Hepatocyte (in vitro differentiated cells): ENCODE data around the gene TMC8. TPM values are rescaled to one million over a fixed set of nuclear protein-coding genes. Genes with fewer than 3 reads are reported as not detected.

Experiments used
- DNase-seq: peaks from one replicate; pipeline ENCODE4 v3.0.0-alpha.2; 2016; ENCODE audit warnings: low spot score
- H2AFZ ChIP-seq: fragments of 200-600 bp; sonication (generic); 2 replicates; pipeline ENCODE4 v1.6.0; 2016; ENCODE audit warnings: antibody characterized with exemption, mild to moderate bottlenecking
- H3K27ac ChIP-seq: fragments of 200-600 bp; sonication (generic); 2 replicates; pipeline ENCODE4 v1.5.1; 2016; ENCODE audit warnings: mild to moderate bottlenecking
- H3K27me3 ChIP-seq: fragments of 200-600 bp; sonication (generic); 2 replicates; pipeline ENCODE4 v1.6.1; 2016
- H3K36me3 ChIP-seq: fragments of 200-600 bp; sonication (generic); replicated peaks from 2 replicates; pipeline ENCODE4 v1.5.1; 2016; ENCODE audit warnings: low read depth; ENCODE audit not compliant: insufficient read depth
- H3K4me1 ChIP-seq: fragments of 200-600 bp; sonication (generic); 2 replicates; pipeline ENCODE4 v1.5.1; 2016; ENCODE audit warnings: mild to moderate bottlenecking, moderate library complexity; ENCODE audit not compliant: insufficient read depth
- H3K4me2 ChIP-seq: fragments of 200-600 bp; sonication (generic); 2 replicates; pipeline ENCODE4 v1.6.0; 2016
- H3K4me3 ChIP-seq: fragments of 200-600 bp; sonication (generic); 2 replicates; pipeline ENCODE4 v1.5.1; 2016; ENCODE audit warnings: mild to moderate bottlenecking
- H3K79me2 ChIP-seq: fragments of 200-600 bp; sonication (generic); 2 replicates; pipeline ENCODE4 v1.6.0; 2017; ENCODE audit warnings: mild to moderate bottlenecking
- H3K9me2 ChIP-seq: fragments of 200-600 bp; sonication (generic); replicated peaks from 2 replicates; pipeline ENCODE4 v1.6.0; 2017; ENCODE audit warnings: mild to moderate bottlenecking; ENCODE audit not compliant: insufficient read depth
- H3K9me3 ChIP-seq: fragments of 200-600 bp; sonication (generic); 2 replicates; pipeline ENCODE4 v1.5.1; 2016; ENCODE audit warnings: low read depth, mild to moderate bottlenecking
- H4K20me1 ChIP-seq: fragments of 200-600 bp; sonication (generic); 2 replicates; pipeline ENCODE4 v1.6.0; 2016; ENCODE audit warnings: mild to moderate bottlenecking; ENCODE audit not compliant: insufficient read depth, poor library complexity, severe bottlenecking
- EZH2 ChIP-seq: fragments of 200-600 bp; sonication (generic); IDR thresholded peaks from 2 replicates; pipeline ENCODE4 v1.6.1; 2016; ENCODE audit warnings: antibody characterized with exemption, mild to moderate bottlenecking, borderline replicate concordance
- EZH2phosphoT487 ChIP-seq: fragments of 200-600 bp; sonication (generic); IDR thresholded peaks from one replicate; pipeline ENCODE4 v1.6.1; 2018; ENCODE audit warnings: antibody characterized with exemption, mild to moderate bottlenecking, low read depth, moderate library complexity; ENCODE audit not compliant: unreplicated experiment, severe bottlenecking
- WGBS: methylation state at CpG from one replicate; pipeline ENCODE4 v1.1.6; 2016; ENCODE audit warnings: low lambda C conversion rate; ENCODE audit errors: missing lambda C conversion rate; 5-methylcytosine and 5-hydroxymethylcytosine counted together
- polyA plus RNA-seq: library from polyadenylated mRNA; unstranded; fragments of >200 nt; fragmentation: Nextera tagmentation; extraction: Ambion mirVana; gene quantifications from 2 replicates; pipeline ENCODE4 v1.2.1, GENCODE V29; 2016
- total RNA-seq: library from RNA; depleted of rRNA; stranded (reverse); fragments of >200 nt; gene quantifications from 2 replicates; pipeline ENCODE4 v1.2.3, GENCODE V29; 2014
- TF ChIP-seq, protein P1 (sequence below): fragments of 200-600 bp; sonication (generic); IDR thresholded peaks from 2 replicates; pipeline ENCODE4 v1.5.1; 2016; ENCODE audit warnings: antibody characterized with exemption, mild to moderate bottlenecking; ENCODE audit not compliant: poor library complexity

The TMC8 gene
- total and polyA plus RNA-seq, 2 experiments from 2014 or later, result 0.07 to 1.2 TPM

DNA sequence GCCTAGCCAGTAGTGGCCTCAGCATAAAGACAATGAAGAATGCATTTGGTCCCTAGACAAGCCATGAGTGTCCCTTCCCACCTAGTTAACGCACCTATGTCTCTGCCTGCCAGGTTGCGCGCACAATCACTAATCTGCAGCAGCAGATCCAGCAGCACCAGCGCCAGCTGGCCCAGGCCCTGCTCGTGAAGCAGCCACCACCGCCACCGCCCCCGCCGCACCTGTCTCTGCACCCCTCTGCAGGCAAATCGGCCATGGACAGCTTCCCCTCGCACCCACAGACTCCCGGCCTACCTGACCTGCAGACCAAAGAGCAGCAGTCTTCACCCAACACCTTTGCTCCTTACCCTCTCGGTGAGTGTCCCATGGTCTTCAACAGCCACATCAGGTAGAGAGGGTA is 43.8 kb upstream of the TMC8 start:
- H3K9me2 ChIP-seq, result no peaks in the 10 kb centered on the region
- no peak overlapping the region for H3K4me3 ChIP-seq
- DNase-seq, result no peak
- no peaks in the 10 kb centered on the region for H3K4me1 ChIP-seq
- H3K27ac ChIP-seq, result no peak overlapping the region
- no peaks in the 10 kb centered on the region for H4K20me1 ChIP-seq
- no peak overlapping the region for H3K4me2 ChIP-seq
- 96% methylated on average over 13 of the region's 13 CpGs for WGBS
- TF ChIP-seq, protein P1, sequence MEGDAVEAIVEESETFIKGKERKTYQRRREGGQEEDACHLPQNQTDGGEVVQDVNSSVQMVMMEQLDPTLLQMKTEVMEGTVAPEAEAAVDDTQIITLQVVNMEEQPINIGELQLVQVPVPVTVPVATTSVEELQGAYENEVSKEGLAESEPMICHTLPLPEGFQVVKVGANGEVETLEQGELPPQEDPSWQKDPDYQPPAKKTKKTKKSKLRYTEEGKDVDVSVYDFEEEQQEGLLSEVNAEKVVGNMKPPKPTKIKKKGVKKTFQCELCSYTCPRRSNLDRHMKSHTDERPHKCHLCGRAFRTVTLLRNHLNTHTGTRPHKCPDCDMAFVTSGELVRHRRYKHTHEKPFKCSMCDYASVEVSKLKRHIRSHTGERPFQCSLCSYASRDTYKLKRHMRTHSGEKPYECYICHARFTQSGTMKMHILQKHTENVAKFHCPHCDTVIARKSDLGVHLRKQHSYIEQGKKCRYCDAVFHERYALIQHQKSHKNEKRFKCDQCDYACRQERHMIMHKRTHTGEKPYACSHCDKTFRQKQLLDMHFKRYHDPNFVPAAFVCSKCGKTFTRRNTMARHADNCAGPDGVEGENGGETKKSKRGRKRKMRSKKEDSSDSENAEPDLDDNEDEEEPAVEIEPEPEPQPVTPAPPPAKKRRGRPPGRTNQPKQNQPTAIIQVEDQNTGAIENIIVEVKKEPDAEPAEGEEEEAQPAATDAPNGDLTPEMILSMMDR, result no peak
- no peak for TF ChIP-seq EZH2
- TF ChIP-seq EZH2phosphoT487, result no peak
- no peaks in the 10 kb centered on the region for H3K79me2 ChIP-seq
- no peaks in the 10 kb centered on the region for H3K27me3 ChIP-seq
- H3K36me3 ChIP-seq, result no peaks in the 10 kb centered on the region
- H3K9me3 ChIP-seq, result no peaks in the 10 kb centered on the region
- H2AFZ ChIP-seq, result no peak overlapping the region

DNA sequence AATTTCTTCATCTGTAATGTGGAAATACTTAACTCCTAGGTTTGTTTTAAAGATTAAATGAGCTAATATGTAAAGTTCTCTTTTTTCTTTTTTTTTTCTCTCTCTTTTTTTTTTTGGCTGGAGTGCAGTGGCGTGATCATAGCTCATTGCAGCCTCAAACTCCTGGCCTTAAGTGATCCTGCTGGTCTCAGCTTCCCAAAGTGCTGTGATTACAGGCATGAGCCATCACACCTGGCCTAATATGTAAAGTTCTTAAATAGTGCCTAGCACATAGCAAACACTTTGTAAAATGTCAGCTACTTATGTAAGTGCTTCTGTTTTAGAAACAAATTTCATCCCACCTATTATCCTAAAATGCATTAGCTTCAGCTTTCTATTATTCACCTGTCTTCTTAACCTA is 42.0 kb upstream of the TMC8 start:
- Histone ChIP-seq H3K79me2 (no peaks in the 10 kb centered on the region), H3K36me3 (no peaks in the 10 kb centered on the region), H3K4me3 (no peak overlapping the region), H3K9me3 (no peaks in the 10 kb centered on the region), H3K4me1 (no peaks in the 10 kb centered on the region), H3K9me2 (no peaks in the 10 kb centered on the region), H3K27me3 (no peaks in the 10 kb centered on the region), H2AFZ (no peak overlapping the region), H3K27ac (no peak overlapping the region), H4K20me1 (no peaks in the 10 kb centered on the region), H3K4me2 (no peak overlapping the region)
- WGBS, result 100% methylated on average over 1 of the region's 1 CpG
- DNase-seq, result no peak
- TF ChIP-seq, protein P1, result no peak
- no peak for TF ChIP-seq EZH2
- TF ChIP-seq EZH2phosphoT487, result no peak

DNA sequence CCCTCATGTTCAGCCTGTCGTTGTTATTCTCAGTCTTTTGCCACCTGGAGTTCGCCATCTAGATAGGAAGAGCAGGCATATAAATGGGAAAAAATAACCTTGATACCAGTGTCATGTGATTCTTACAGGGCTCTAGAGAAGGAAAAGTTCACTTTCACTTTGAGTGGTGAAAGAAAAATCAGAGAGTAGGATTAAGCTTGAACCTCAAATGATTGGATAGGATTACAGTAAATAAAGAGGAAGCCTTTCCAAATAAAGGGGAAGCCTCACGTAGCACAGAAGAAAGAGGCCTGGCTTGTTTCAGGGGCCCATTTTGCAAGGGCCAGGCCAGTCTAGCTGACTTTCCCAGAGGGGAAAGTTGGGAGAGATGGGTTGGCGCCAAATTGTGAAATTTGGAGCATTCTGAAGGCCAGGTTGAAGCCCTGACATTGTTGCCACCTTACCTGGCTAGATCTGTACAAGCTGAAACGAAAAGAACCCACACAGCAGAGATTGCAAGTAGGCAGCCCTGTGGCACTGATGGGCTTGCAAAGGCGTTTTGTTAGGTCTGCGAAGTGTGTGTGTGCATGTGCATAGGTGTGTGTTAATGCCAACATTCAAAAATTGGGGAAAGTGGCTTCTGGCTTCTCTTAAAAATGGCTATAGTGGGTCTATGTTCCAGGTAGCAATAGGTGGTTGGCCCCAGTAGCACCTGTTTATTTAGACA is 40.8 kb upstream of the TMC8 start:
- WGBS, result 94% methylated on average over 7 of the region's 7 CpGs
- no peaks in the 10 kb centered on the region for H3K9me3 ChIP-seq
- DNase-seq, result no peak
- H3K27me3 ChIP-seq, result no peaks in the 10 kb centered on the region
- H3K27ac ChIP-seq, result no peak overlapping the region
- no peaks in the 10 kb centered on the region for H4K20me1 ChIP-seq
- no peaks in the 10 kb centered on the region for H3K79me2 ChIP-seq
- H3K4me3 ChIP-seq, result no peak overlapping the region
- H3K4me2 ChIP-seq, result no peak overlapping the region
- no peaks in the 10 kb centered on the region for H3K4me1 ChIP-seq
- H3K9me2 ChIP-seq, result no peaks in the 10 kb centered on the region
- TF ChIP-seq EZH2, result no peak
- no peak for TF ChIP-seq EZH2phosphoT487
- TF ChIP-seq, protein P1, result no peak
- H3K36me3 ChIP-seq, result no peaks in the 10 kb centered on the region
- H2AFZ ChIP-seq, result no peak overlapping the region
